NAMALWA (cell line): ENCODE results near the gene TMEM198.

Source experiments
- DNase-seq: peaks from one replicate; pipeline ENCODE4 v3.0.0-alpha.2; 2015; ENCODE audit warnings: low spot score

Gene TMEM198

DNA sequence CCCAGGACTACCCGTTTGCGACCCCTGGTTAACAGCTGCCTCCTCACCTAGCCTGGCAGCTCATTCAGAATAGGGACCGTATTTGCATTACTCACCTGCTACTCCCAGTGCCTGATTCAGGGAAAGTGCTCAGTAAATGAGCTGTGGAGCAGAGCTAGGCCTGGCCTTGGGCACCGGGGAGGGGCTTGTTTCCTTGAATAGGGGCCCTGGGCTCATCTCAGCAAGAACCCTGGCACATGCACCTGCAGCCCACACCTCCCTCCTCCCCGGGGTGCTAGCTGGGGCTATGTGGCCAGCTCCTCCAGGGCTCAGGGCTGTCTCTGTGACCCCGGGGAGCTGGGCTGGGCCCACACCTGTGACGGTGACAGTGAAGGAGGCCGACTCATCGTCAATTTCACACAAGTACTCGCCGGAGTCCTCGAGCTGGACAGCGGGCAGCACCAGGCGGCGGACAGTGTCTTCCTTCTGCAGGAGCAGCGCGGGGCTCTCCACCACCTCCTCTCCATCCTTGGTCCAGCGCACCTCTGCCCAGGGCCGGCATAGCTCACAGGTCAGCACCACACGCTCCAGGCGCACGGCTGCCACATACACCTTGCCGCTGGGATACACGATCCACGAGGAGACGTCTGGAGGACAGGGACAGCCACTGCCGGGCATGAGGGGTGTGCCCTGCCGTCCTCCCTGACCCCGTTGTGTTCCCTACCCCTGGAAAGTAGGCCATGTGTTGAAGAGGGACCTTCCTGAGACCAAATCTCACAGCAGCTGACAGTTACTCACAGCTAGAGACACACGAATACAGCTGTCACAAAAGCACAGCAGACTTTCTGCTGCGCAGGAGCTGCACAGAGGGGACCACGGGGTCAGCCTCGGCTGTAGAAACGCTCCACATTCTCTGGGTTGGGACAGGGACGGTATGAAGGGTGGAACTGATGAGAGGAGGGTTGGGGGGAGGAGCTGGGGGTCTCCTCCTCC is 18.5 kb downstream of the TMEM198 start:
- DNase-seq, result no peak

DNA sequence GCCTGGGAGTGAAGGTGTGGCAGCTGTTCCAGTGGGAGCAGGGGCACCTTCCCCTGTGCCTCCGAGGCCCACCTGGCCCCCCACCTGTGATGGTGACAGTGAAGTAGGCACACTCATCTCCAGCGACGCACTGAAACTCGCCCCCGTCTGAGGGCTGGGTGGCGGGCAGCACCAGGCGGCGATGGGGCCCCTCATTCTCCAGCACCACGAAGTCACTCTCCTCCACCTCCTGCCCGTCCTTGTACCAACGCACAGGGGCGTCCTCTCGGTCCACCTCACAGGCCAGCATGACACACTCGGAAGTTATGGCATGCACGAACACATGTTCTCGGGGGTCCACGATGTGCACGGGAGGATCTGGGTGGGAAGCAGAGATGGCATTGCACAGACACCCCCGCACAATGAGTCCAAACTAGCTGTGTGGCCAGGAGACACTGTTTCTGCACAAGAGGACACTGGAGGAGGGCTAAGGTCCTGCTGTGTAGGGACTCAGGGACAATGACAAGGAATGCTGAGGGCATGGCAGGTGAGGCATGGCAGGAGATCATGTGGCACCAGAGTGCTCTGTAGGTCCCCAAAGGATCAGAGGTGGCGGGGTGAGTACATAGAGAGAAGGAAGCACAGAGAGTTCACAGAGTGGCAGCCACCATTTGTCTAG is 19.6 kb downstream of the TMEM198 start:
- DNase-seq, result no peak

DNA sequence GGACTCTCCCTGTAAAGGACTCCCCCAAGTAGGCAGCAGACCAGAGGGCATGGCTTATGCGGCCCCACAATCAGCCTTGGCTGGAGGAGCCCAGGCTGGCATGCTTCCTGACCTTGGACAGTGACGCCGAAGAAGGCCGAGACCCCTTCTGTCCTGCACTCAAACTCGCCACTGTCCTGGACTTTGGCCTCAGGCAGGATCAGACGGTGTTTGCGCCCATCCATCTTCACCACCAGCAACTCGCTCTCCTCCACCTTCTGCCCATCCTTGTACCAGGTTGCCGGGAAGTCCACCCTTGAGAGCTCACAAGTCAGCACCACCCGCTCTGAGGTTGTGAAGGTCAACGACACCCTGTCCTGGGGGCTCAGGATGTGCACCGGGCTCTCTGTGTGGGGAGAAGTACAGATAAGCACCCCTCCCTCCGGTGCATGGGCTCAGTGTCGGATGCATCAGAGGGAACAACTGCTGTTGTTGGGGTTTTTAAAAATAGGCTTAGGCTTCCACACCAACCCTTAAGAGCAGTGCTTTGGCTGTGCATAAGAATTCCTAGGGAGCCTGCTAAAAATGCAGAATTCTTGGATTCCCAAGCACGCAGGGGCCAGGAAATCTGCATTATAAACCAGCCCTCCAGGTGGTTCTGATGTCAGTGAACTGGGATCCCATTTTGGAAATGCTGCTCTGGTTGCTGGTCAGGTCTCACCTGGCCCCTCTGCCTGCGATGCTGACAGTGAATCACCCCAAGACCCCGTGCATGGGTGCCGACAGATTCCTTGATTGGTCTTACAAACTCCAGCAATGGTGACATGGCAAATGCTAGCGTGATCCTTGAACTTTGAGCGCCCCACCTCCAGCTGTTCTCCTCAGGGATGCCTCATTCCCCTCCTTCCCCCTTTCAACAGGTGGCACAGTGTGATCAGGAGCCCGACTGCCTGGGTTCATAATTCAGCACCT is 21.6 kb downstream of the TMEM198 start:
- no peak for DNase-seq

DNA sequence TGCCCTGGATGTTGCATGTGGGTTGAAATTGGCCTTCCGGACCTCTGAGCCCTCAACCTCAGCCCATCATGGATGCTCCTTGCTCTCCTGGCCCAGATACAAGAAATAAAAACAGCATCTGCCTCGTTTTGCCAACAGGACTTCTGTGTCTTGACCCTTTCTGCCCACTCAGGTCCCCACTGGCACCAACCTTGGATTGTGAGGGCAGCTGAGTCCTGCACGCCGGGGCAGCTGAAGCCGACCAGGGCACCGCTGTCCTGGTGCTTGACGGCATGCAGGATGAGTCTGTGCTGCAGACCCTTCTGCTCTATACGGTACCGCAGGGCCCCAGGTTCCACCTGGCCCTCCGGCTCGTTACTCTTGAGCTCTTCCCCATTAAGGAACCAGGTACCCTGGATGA is 22.8 kb downstream of the TMEM198 start:
- DNase-seq, result no peak

DNA sequence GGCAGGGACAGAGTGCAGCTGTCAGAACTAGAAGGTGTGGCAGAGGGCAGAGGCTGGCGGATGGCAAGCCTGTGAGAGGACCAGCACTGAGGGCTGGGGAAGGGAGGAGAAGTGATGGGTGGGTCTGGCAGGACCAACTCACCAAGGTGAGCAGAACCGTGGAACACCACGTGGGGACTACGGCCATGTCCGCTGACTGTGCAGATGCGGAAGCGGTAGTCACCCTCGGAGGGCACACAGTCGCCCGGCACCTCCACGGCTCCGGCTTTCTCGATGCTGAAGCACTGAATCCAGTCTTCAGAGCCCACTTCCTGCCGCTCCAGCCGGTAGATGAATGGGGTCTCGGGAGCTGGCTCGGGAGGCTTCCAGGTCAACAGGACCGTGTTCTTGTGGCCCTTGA is 23.3 kb downstream of the TMEM198 start:
- DNase-seq, result no peak

DNA sequence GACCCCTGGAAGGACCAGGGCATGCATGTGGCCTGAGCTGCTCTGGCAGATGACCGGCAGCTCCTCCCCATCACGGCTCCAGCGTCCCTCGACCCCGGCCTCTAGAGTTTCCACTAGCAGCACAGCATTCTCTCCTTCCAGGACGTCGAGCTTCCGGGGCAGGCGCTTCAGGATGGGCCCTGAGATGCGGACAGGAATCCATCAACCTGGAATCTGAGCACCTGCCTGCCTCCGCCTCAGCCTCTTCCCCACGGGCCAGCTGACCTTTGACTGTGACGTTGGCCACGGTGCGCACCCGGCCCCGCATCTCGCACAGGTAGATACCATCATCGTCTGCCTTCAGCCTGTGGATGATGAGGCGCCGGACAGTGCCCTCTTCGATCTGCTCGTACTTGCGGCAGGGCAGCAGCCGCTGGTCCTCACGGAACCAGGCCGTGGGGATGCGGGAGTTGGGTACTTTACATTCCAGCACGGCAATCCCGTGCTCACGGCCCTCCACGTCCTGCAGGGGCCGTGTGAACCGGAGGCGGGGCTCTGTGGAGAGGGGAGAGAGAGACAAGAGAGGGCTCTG is 24.0 kb downstream of the TMEM198 start:
- no peak for DNase-seq

DNA sequence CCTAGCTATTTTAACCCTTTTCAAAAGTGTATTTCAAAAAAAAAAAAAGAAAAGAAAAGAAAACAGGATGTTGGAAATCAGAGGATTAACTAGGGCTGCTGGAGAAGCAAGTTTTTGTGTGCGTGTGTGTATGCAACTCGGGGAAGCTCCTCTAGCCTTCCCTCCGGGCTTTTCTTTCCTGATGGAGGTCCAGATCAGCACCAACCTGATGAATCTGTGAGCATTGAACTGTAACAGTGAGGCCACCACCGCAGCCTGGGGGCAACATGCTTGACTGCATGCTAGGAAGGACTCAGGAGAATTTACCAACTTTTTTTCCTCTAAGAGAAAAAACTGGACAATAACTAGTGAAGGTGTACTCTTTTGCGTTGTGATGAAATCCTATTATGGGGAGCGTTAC is 25.2 kb downstream of the TMEM198 start:
- no peak for DNase-seq

DNA sequence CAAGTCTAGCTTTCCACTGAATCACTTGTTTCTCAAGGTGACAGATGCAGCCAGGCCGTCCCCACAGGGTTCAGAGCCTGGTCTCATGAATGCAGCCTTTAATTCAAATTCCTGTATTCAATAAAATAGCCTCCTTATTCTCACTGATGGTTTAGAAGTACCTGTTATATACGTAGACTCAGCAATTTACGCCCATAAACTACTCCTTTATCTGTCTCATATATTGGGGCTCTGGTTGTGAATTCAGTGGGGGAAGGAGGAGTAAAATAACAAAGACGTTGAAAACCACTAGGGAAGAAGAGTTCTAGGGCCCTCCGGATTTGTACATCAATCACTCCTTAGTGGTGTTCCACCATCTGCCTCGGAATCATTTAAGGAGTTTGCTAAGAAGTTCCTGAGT is 25.8 kb downstream of the TMEM198 start:
- no peak for DNase-seq

DNA sequence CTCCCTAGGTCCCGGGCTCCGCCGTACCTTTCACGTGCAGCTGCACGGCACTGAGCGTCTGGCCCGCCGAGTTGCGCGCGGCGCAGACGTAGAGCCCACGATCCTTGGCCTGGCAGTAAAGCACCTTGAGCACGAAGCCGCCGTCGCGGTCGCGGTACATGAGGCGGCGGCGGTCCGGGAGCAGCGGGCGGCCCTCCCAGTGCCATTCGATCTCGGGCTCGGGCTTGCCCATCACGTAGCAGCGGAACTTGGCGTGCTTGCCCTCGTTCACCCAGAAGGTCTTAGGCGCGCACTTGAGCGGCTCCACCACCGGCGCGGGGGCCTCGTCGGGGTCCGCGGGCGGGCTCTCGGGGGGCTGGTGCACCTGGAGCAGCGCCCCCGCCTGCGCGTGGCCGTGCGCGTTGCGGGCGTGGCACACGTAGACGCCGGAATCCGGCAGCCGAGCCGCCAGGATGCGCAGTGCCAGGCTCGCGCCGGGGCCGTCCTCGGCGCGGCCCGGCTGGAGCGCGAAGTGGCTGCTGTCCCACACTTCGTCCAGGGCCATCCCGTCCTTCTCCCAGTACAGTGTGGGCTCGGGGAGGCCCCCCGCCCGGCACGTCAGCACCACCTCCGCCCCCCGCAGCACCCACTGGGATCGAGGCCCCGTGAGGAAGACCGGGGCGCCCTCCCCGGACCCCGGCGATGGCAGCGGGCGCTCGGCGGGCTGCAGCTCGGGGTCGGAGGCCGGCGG is 26.5 kb downstream of the TMEM198 start:
- no peak for DNase-seq

DNA sequence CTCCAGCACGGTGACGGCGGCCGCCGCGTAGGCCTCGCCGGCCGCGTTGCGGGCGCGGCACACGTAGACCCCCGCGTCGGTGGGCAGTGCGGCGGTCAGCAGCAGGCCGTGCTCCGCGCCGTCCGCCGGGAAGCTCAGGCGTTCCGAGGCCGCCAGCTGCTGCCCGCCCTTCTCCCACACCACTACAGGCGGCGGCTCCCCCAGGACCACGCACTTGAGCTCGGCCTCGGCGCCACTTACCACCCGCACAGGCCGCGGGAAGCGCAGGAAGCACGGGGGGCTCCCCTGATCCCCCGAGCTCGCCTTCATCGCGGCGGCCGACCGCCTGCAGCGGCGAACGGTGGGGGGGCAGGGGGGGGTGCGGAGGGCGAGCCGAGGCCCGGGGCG is 27.1 kb downstream of the TMEM198 start:
- DNase-seq, result no peak

DNA sequence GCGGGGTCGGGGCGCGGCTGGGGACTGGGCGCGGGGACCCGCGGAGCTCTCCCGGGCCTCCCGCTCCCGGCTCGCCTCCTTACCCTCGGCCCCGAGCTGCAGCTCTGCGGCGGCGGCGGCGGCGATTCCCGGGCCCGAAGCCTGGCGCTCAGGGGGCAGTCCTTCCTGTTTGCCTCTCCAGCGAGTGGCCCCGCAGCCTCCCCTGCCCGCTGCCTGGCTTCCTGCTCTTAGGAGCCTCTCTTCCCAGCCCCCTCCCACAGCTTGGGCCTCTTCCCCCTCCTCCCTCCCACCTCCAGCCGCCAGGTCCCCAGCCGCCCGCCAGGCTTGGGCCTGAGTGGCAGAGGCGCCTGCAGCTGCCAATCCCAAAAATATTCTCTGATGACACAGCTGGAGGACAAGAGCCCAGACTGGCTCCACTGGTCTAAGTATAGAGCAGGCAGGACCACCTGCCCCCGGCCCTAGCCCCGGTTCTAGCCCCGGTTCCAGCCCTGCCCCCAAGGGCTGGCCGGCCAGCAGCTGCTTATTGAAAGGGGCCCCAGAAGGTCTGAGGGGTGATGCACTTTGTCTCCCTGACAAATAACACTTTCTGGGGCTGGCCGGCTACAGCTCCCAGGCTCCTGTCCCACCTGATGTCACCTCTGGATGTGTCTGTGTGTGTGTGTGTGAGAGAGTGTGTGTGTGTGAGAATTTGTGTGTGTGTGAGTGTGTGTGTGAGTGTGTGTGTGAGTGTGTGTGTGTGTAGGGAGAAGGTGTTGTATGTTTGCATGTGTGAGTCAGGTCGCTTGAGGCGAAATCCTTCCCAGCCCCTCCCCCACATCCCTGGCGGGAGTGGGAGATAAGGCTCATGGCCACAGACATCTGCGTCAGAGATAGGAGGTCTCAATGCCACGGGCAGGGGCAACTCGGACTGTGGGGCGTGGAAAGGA is 27.7 kb downstream of the TMEM198 start, which contains the start of gene OBSL1:
Gene OBSL1 (minus strand): TSS at position 229 of the 926 bp plus-strand sequence. CDS start 307 bp downstream, outside the sequence.
- DNase-seq, result no peak

DNA sequence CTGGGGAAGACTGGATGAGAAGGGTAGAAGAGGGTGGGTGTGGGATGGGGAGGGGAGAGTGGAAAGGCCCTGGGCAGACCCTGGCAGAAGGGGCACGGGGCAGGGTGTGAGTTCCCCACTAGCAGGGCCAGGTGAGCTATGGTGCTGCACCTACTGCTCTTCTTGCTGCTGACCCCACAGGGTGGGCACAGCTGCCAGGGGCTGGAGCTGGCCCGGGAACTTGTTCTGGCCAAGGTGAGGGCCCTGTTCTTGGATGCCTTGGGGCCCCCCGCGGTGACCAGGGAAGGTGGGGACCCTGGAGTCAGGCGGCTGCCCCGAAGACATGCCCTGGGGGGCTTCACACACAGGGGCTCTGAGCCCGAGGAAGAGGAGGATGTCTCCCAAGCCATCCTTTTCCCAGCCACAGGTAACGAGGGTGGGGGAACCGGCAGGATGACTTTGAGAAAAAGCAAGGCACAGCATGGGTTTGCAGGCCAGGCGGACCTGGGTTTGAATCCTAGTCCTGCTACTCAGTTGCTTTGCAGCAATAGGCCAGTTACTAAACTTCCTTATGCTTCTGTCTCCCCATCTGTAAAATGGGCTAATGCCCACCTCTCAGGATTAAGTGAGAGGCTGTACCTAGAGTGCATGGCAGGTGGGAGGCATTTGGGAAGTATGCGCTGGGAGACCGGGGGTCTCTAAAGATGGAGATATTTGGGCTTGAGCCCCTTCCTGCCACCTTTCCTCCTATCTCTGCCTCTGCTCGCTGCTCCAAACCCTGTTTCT is 28.6 kb downstream of the TMEM198 start, which contains the start of gene INHA:
Gene INHA (plus strand): TSS at position 74 of the 765 bp plus-strand sequence. CDS start 65 bp downstream, at position 139.
- no peak for DNase-seq

DNA sequence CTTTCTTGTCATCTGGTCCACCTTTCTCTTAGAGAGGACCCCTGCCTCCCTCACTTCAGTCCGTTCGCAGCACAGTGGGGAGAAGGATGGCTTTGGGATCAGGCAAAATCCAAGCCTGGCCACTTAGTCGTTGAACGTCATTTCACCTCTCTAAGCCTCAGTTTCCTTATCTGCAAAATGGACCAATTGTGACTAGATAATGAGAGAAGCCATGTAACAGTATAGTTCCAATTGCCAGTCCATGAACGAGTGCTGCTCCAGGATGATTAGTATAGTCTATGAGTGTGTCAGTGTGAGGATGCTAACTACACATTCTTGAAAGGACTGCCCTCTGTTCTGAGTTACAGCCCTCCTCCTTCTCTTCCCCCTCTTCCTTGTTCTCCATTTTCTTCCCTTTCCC is 29.3 kb downstream of the TMEM198 start:
- no peak for DNase-seq

DNA sequence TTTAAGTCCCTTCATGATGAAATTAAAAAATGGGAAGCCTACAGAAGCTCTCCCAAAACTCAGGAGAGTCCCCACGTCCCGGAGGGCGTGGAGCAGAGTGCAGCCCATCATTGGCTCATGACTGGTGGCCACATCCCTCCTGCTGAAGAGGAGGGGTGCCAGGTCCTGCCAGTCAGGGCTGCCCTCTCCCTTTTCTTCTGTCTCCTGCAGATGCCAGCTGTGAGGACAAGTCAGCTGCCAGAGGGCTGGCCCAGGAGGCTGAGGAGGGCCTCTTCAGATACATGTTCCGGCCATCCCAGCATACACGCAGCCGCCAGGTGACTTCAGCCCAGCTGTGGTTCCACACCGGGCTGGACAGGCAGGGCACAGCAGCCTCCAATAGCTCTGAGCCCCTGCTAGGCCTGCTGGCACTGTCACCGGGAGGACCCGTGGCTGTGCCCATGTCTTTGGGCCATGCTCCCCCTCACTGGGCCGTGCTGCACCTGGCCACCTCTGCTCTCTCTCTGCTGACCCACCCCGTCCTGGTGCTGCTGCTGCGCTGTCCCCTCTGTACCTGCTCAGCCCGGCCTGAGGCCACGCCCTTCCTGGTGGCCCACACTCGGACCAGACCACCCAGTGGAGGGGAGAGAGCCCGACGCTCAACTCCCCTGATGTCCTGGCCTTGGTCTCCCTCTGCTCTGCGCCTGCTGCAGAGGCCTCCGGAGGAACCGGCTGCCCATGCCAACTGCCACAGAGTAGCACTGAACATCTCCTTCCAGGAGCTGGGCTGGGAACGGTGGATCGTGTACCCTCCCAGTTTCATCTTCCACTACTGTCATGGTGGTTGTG is 30.9 kb downstream of the TMEM198 start:
- DNase-seq, result no peak

DNA sequence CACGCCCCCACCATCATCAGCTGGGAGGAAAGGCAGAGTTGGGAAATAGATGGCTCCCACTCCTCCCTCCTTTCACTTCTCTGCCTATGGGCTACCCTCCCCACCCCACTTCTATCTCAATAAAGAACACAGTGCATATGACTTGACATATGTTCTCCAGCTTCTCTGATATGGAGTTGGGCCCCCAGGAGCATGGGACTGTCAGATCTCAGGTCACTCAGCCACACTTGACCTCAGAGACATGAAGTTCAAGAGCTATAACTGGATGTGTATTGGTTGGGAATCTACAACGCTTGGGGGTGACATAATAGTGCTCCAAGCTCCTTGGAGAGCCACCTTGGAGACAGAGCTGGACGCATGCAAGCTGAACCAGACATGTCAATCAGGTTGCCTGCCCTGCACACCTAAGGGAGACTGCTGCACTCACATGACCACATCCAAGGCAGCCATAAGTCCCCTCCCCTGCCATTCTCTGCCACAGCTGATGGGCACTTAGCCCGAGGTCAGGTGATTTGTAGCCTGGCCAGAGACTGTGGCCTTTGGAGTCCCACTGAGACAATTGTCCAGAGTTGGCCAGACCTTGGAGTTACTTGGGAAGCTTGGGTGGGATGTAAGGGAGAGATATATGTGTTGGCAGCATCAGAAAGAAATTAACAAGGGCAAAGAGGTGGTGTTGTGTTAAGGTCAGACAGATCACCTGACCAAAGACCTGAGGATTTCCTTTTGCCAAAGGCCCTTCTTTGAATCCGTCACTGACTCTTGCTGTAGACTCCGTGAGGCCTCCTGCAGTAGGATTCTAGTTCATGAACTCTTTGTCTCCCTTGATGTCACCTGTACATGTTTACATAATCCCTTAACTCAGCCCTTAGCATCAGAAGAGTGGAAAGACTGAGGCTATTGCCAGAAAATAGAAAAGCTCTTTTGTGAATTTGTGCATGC is 32.0 kb downstream of the TMEM198 start:
- no peak for DNase-seq

DNA sequence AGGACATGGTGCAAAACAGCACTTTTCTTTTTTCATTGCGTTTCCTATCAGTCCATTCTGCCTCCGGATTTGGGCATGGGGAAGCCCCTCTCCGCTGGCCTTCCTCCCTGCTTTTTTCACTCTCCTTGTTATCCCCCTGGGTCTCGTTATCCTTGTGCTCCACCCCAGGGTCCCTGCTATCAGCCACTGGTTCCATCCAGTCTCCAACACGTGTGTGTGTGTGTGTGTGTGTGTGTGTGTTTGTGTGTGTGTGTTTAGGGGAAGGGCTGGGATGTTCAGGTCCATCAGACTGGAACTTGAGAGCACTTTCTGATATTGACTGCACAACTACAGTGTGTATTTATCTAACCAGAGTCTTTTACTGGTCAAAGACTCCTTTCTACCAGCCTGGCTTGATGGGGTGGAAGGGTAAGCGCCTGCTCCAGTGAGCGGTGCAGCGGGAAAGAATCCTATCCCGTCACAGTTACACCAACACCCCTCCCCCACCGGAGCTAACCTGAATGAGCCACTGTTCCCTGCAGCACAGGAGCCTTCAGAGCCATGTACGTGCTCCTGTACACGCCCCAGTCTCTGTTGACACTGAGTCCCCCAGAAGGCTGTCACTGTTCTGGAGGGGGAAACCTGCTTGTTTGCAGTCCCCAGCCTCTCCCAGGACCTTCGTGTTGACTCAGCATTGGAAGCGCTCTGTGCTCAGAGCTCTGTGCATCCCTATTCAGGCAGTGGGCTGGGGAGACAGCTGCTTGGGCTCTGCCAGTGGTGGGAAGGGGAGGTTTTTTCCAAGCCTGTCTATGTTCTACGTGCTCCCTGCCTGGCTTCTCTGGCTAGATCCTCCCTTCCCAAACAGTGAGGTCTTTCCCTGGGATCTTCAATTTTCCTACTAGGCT is 32.9 kb downstream of the TMEM198 start:
- DNase-seq, result no peak
